LNCaP clone FGC (cell line): ENCODE data around the gene NELL1.

Source experiments
- DNase-seq: peaks from one replicate; pipeline ENCODE4 v3.0.0-alpha.2; 2011; ENCODE audit warnings: low read depth
- H3K4me3 ChIP-seq: 2 replicates; pipeline ENCODE4 v1.5.1; 2011; ENCODE audit warnings: mild to moderate bottlenecking, low read depth, low read length, control low read depth
- CTCF ChIP-seq: IDR thresholded peaks from 2 replicates; pipeline ENCODE4 v1.5.1; 2012; ENCODE audit warnings: mild to moderate bottlenecking; ENCODE audit not compliant: control insufficient read depth, insufficient read depth; ENCODE audit errors: extremely low read depth

The NELL1 gene

GRCh38 chr11:21481255-21481654, 811.9 kb downstream of the NELL1 start:
- no peak overlapping the region for H3K4me3 ChIP-seq
- no peak for TF ChIP-seq CTCF
- DNase-seq, result no peak

- H3K4me3 ChIP-seq, result no peak overlapping the region
- DNase-seq, result no peak
- no peak for TF ChIP-seq CTCF
Measured at GRCh38 chr11:21484039-21484438, 814.7 kb downstream of the NELL1 start.

GRCh38 chr11:21485006-21485405, 815.6 kb downstream of the NELL1 start:
- no peak for TF ChIP-seq CTCF
- no peak for DNase-seq
- H3K4me3 ChIP-seq, result no peak overlapping the region

GRCh38 chr11:21485426-21485825, 816.0 kb downstream of the NELL1 start:
- no peak for TF ChIP-seq CTCF
- no peak overlapping the region for H3K4me3 ChIP-seq
- DNase-seq, result no peak

GRCh38 chr11:21489416-21490115, 820.2 kb downstream of the NELL1 start:
- DNase-seq, result no peak
- H3K4me3 ChIP-seq, result no peak overlapping the region
- TF ChIP-seq CTCF, result no peak

- no peak for DNase-seq
- no peak for TF ChIP-seq CTCF
- no peak overlapping the region for H3K4me3 ChIP-seq
Measured at GRCh38 chr11:21492931-21493330, 823.5 kb downstream of the NELL1 start.

- H3K4me3 ChIP-seq, result no peak overlapping the region
- TF ChIP-seq CTCF, result no peak
- DNase-seq, result no peak
Measured at GRCh38 chr11:21494946-21495345, 825.6 kb downstream of the NELL1 start.
